HEK293T (cell line): ENCODE results near the gene NAALADL2.
A peak's percentile ranks its signal among the peaks of the same experiment; 100 is the strongest.

ENCODE experiments used
- CTCF ChIA-PET: fragments of 350-600 bp; formaldehyde crosslinking; extraction: SDS; loops from one replicate; lab custom pipeline; 2021; ENCODE audit warnings: antibody characterized with exemption, inconsistent platforms; lab: Yijun Ruan, JAX
- POLR2A ChIA-PET: fragments of 350-600 bp; formaldehyde crosslinking; extraction: SDS; loops from one replicate; lab custom pipeline; 2020; ENCODE audit warnings: antibody characterized with exemption, inconsistent platforms; lab: Yijun Ruan, JAX
- DNase-seq: peaks from one replicate; pipeline ENCODE4 v3.0.0; 2012; ENCODE audit warnings: mixed read lengths; ENCODE audit errors: extremely low spot score
- ARNT ChIP-seq: fragments of 450-650 bp; IDR thresholded peaks from 2 replicates; pipeline ENCODE4 v1.6.1; 2017; ENCODE audit warnings: mild to moderate bottlenecking
- BHLHE40 ChIP-seq: fragments of 450-650 bp; IDR thresholded peaks from 2 replicates; pipeline ENCODE4 v1.6.1; 2016; ENCODE audit warnings: mild to moderate bottlenecking, moderate library complexity, borderline replicate concordance
- CTBP1 ChIP-seq: fragments of 450-650 bp; IDR thresholded peaks from 2 replicates; pipeline ENCODE4 v1.6.1; 2016; ENCODE audit warnings: borderline replicate concordance
- ELF4 ChIP-seq: fragments of 450-650 bp; IDR thresholded peaks from 2 replicates; pipeline ENCODE4 v1.6.1; 2017; ENCODE audit warnings: antibody characterized with exemption
- FOXA1 ChIP-seq: fragments of 450-650 bp; IDR thresholded peaks from 2 replicates; pipeline ENCODE4 v1.6.1; 2016; ENCODE audit warnings: mild to moderate bottlenecking
- FOXK2 ChIP-seq: fragments of 450-650 bp; IDR thresholded peaks from 2 replicates; pipeline ENCODE4 v1.6.1; 2016; ENCODE audit warnings: mild to moderate bottlenecking
- FOXM1 ChIP-seq: fragments of 450-650 bp; IDR thresholded peaks from 2 replicates; pipeline ENCODE4 v1.6.1; 2017; ENCODE audit warnings: mild to moderate bottlenecking, borderline replicate concordance
- HDGF ChIP-seq: fragments of 450-650 bp; IDR thresholded peaks from 2 replicates; pipeline ENCODE4 v1.6.1; 2017; ENCODE audit warnings: antibody characterized with exemption, borderline replicate concordance
- L3MBTL2 ChIP-seq: fragments of 450-650 bp; conservative IDR thresholded peaks from 2 replicates; pipeline ENCODE4 v1.6.1; 2016; ENCODE audit warnings: mild to moderate bottlenecking
- LEF1 ChIP-seq: fragments of 450-650 bp; IDR thresholded peaks from 2 replicates; pipeline ENCODE4 v1.6.1; 2017; ENCODE audit warnings: mild to moderate bottlenecking, borderline replicate concordance
- NFRKB ChIP-seq: fragments of 450-650 bp; IDR thresholded peaks from 2 replicates; pipeline ENCODE4 v1.6.1; 2016; ENCODE audit warnings: mild to moderate bottlenecking, moderate library complexity
- PKNOX1 ChIP-seq: fragments of 450-650 bp; IDR thresholded peaks from 2 replicates; pipeline ENCODE4 v1.6.1; 2016
- SP1 ChIP-seq: fragments of 450-650 bp; IDR thresholded peaks from 2 replicates; pipeline ENCODE4 v1.6.1; 2017
- SUZ12 ChIP-seq: fragments of 450-650 bp; IDR thresholded peaks from 2 replicates; pipeline ENCODE4 v1.6.1; 2016; ENCODE audit warnings: mild to moderate bottlenecking
- TARDBP ChIP-seq: fragments of 450-650 bp; IDR thresholded peaks from 2 replicates; pipeline ENCODE4 v1.6.1; 2016
- ZNF384 ChIP-seq: fragments of 450-650 bp; IDR thresholded peaks from 2 replicates; pipeline ENCODE4 v1.6.1; 2016

Gene NAALADL2

GRCh38 chr3:174859114-174859735 lies at the start of gene NAALADL2:
Gene NAALADL2 (plus strand): TSS chr3:174859334.
- no peak for TF ChIP-seq CTBP1
- TF ChIP-seq ELF4, result no peak
- CTCF ChIA-PET, result no interaction called here
- DNase-seq, result no peak
- POLR2A ChIA-PET, result no interaction called here

- ChIA-PET POLR2A (no interaction called here), CTCF (no interaction called here)
- TF ChIP-seq NFRKB (no peak), SP1 (no peak), BHLHE40 (no peak), ELF4 (no peak), SUZ12 (no peak), FOXM1 (no peak), L3MBTL2 (no peak), TARDBP (no peak)
- no peak for DNase-seq
Measured at GRCh38 chr3:174810254-174810653, 48.9 kb upstream of the NAALADL2 start.

- POLR2A ChIA-PET, result no interaction called here
- TF ChIP-seq ARNT (no peak), TARDBP (no peak), ZNF384 (no peak), PKNOX1 (no peak), NFRKB (no peak), FOXM1 (no peak), SP1 (no peak), HDGF (no peak)
- no peak for DNase-seq
- CTCF ChIA-PET, result no interaction called here
Measured at GRCh38 chr3:174812172-174812862, 46.8 kb upstream of the NAALADL2 start.

- no peak for DNase-seq
- CTCF ChIA-PET, result no interaction called here
- POLR2A ChIA-PET, result no interaction called here
- no peak for TF ChIP-seq NFRKB
- TF ChIP-seq ZNF384, result no peak
- no peak for TF ChIP-seq PKNOX1
- no peak for TF ChIP-seq ARNT
- no peak for TF ChIP-seq BHLHE40
- TF ChIP-seq LEF1, result no peak
- TF ChIP-seq FOXM1, result no peak
- TF ChIP-seq FOXK2, result no peak
- TF ChIP-seq TARDBP, result no peak
- no peak for TF ChIP-seq L3MBTL2
- TF ChIP-seq SUZ12, result no peak
- TF ChIP-seq CTBP1, result no peak
- TF ChIP-seq SP1, result no peak
- TF ChIP-seq HDGF, result no peak
- no peak for TF ChIP-seq FOXA1
- no peak for TF ChIP-seq ELF4
Measured at GRCh38 chr3:174815750-174816149, 43.4 kb upstream of the NAALADL2 start.

DNA sequence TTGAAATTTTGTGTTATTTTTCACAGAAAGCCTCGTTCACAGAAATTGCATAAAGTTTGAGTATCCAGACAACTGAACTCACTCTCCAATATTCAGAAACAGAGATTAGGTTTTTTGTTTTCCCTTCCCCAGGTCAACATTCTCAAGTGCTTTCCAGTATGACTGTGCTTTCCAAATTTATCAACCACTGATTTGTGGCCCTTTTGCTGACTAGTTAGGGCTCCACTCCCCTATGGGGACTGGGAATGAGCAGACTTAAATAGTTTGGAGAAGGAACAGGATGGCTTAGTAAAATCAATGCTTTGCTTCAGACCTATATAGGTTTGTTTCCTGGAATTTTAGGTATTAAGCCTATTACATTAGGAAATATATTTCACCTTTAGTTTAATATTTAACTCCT lies 38.2 kb upstream of the NAALADL2 start:
- no peak for TF ChIP-seq NFRKB
- TF ChIP-seq ARNT, result no peak
- no peak for TF ChIP-seq PKNOX1
- TF ChIP-seq SP1, result no peak
- TF ChIP-seq FOXK2, result no peak
- TF ChIP-seq ELF4, result no peak
- TF ChIP-seq L3MBTL2, result no peak
- TF ChIP-seq TARDBP, result no peak
- no peak for TF ChIP-seq BHLHE40
- TF ChIP-seq ZNF384, result no peak
- TF ChIP-seq HDGF, result no peak
- no peak for TF ChIP-seq SUZ12
- no peak for TF ChIP-seq FOXA1
- TF ChIP-seq FOXM1, result no peak
- no peak for TF ChIP-seq LEF1
- no peak for TF ChIP-seq CTBP1
- ChIA-PET CTCF (no interaction called here), POLR2A (no interaction called here)
- no peak for DNase-seq

DNA sequence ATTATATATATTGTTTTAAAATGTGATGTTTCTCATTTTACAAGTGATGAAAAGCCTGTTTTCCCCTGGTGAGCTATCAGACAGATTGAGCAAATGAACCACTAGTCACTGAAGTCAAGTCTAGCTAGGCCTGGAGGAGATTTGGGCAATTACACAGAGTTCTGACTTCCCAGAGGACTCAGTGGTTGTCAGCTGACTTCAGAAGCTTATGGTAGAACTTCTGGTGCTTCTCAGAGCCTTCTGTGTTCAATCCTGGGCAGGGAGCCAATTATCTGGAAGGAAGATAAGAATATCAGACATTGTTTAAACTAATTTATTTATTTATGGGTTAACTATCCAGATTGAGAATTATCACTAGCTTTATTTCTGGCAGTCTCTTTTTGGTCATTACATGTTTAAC lies 37.7 kb upstream of the NAALADL2 start:
- CTCF ChIA-PET, result no interaction called here
- peak; percentile 8 for DNase-seq
- POLR2A ChIA-PET, result no interaction called here
- no peak for TF ChIP-seq PKNOX1
- TF ChIP-seq ZNF384, result no peak
- no peak for TF ChIP-seq FOXK2
- no peak for TF ChIP-seq BHLHE40
- no peak for TF ChIP-seq HDGF
- TF ChIP-seq SP1, result no peak
- TF ChIP-seq CTBP1, result no peak
- TF ChIP-seq LEF1, result no peak
- no peak for TF ChIP-seq L3MBTL2
- no peak for TF ChIP-seq TARDBP
- TF ChIP-seq FOXA1, result no peak
- no peak for TF ChIP-seq FOXM1
- TF ChIP-seq NFRKB, result no peak
- TF ChIP-seq ELF4, result no peak
- TF ChIP-seq SUZ12, result no peak
- TF ChIP-seq ARNT, result no peak
